Stimulated activated CD8-positive, alpha-beta memory T cell treated with anti-CD3 and anti-CD28 coated beads, Interleukin-7, amount 100 ng/mL, for 24 hours (primary cell): ENCODE data around the gene PIGN.

Experiments used
- DNase-seq: peaks from one replicate; pipeline ENCODE4 v3.0.0-alpha.2; 2020; ENCODE audit warnings: low read depth

The PIGN gene

GRCh38 chr18:62011416-62011815 is 175.4 kb downstream of the PIGN start:
- DNase-seq = no peak

- DNase-seq = no peak
These were observed 177.3 kb downstream of the PIGN start for GRCh38 chr18:62009521-62009920.

- DNase-seq = no peak
These were observed 185.5 kb downstream of the PIGN start for GRCh38 chr18:62001396-62001795.

GRCh38 chr18:61998957-61999356 is 187.9 kb downstream of the PIGN start:
- DNase-seq = no peak

GRCh38 chr18:61998335-61998734 is 188.5 kb downstream of the PIGN start:
- no peak for DNase-seq

- DNase-seq = no peak
These were observed 191.2 kb downstream of the PIGN start for GRCh38 chr18:61995618-61996017.

GRCh38 chr18:61993831-61994230 is 193.0 kb downstream of the PIGN start:
- no peak for DNase-seq

GRCh38 chr18:61992923-61993322 is 193.9 kb downstream of the PIGN start:
- no peak for DNase-seq

GRCh38 chr18:61992285-61992684 is 194.6 kb downstream of the PIGN start:
- no peak for DNase-seq

GRCh38 chr18:61991836-61992235 is 195.0 kb downstream of the PIGN start:
- no peak for DNase-seq

GRCh38 chr18:61991201-61991600 is 195.7 kb downstream of the PIGN start:
- DNase-seq = no peak
